Panc1 (cell line): ENCODE data around the gene SCAF1. TPM values are rescaled to one million over a fixed set of nuclear protein-coding genes. Genes with fewer than 3 reads are reported as not detected.

Source experiments
- ATAC-seq: fragments of 200-7000 bp; cut with Tn5 transposase; 2 replicates; pipeline ENCODE4 v1.9.1; 2020; ENCODE audit warnings: mild to moderate bottlenecking, moderate library complexity
- BruUV-seq: library from RNA; stranded (reverse); fragments of 400-500 nt; replicated peaks from 2 replicates; lab custom pipeline; 2021; lab: Mats Ljungman, UMichigan
- CTCF ChIA-PET: fragments of 300-600 bp; sonication (Branson Sonifier 250); formaldehyde crosslinking; loops from one replicate; lab custom pipeline; 2022; ENCODE audit warnings: antibody characterized with exemption; lab: Charles Lee
- POLR2A ChIA-PET: fragments of 300-600 bp; sonication (Branson Sonifier 250); formaldehyde crosslinking; loops from one replicate; lab custom pipeline; 2022; ENCODE audit warnings: antibody characterized with exemption; lab: Charles Lee
- DNase-seq: peaks from one replicate; pipeline ENCODE4 v3.0.0-alpha.2; 2010; ENCODE audit warnings: low read depth, low spot score
- H3K27ac ChIP-seq: 2 replicates; pipeline ENCODE4 v1.5.1; 2011; ENCODE audit warnings: mild to moderate bottlenecking, low read length, inconsistent platforms
- H3K27me3 ChIP-seq: fragments of 200-500 bp; sonication (Bioruptor generic); 2 replicates; pipeline ENCODE4 v1.6.0; 2014; ENCODE audit warnings: low read length, inconsistent platforms; ENCODE audit not compliant: control insufficient read depth, insufficient read depth
- H3K36me3 ChIP-seq: fragments of 200-500 bp; sonication (Bioruptor generic); 2 replicates; pipeline ENCODE4 v1.5.1; 2014; ENCODE audit warnings: inconsistent platforms, mild to moderate bottlenecking, low read length, moderate library complexity; ENCODE audit not compliant: control insufficient read depth, insufficient read depth
- H3K4me1 ChIP-seq: 2 replicates; pipeline ENCODE4 v1.5.1; 2011; ENCODE audit warnings: inconsistent platforms, mild to moderate bottlenecking, low read length, moderate library complexity; ENCODE audit not compliant: control insufficient read depth, insufficient read depth
- H3K4me3 ChIP-seq, 2 experiments: 2 replicates each; pipeline ENCODE4 v1.5.1; 2011 to 2012; ENCODE audit warnings: low read depth in 2 of 2, low read length in 2 of 2, mild to moderate bottlenecking in 2 of 2, inconsistent platforms in 1 of 2, moderate library complexity in 1 of 2
- H3K9me3 ChIP-seq: fragments of 200-500 bp; sonication (Bioruptor generic); 2 replicates; pipeline ENCODE4 v1.5.1; 2014; ENCODE audit warnings: low read depth, mild to moderate bottlenecking, inconsistent platforms, low read length, moderate library complexity; ENCODE audit not compliant: control insufficient read depth, insufficient read depth
- CTCF ChIP-seq: fragments of 450-650 bp; IDR thresholded peaks from 2 replicates; pipeline ENCODE4 v1.5.1; 2017; ENCODE audit warnings: mild to moderate bottlenecking
- POLR2AphosphoS5 ChIP-seq: IDR thresholded peaks from 2 replicates; pipeline ENCODE4 v1.6.1; 2012; ENCODE audit warnings: mild to moderate bottlenecking, low read depth, low read length, moderate library complexity
- SIN3A ChIP-seq: IDR thresholded peaks from 2 replicates; pipeline ENCODE4 v1.6.1; 2012; ENCODE audit warnings: low read depth, mild to moderate bottlenecking, low read length, moderate library complexity, borderline replicate concordance; ENCODE audit not compliant: insufficient read depth
- TCF7L2 ChIP-seq: IDR thresholded peaks from 2 replicates; pipeline ENCODE4 v1.6.1; 2011; ENCODE audit warnings: mild to moderate bottlenecking, low read depth, low read length, inconsistent platforms
- in situ Hi-C: cut with HindIII; loops from 2 replicates; pipeline ENCODE4 v1.10.0; 2016; ENCODE audit warnings: low sequenced_read_pairs, low pct_unique_long_range_greater_than_20kb
- intact Hi-C: fragments of 100-400 bp; cut with micrococcal nuclease; formaldehyde crosslinking; loops from one replicate; pipeline ENCODE4 v1.10.0; 2022; ENCODE audit not compliant: unreplicated experiment
- total RNA-seq: library from RNA; stranded (reverse); gene quantifications from one replicate; pipeline ENCODE4 v1.2.1, GENCODE V29; 2021; ENCODE audit not compliant: unreplicated experiment
- TF ChIP-seq, protein P1 (sequence below), 2 experiments: IDR thresholded peaks; 2 replicates each; pipeline ENCODE4 v1.6.1; 2011 to 2012; ENCODE audit warnings: low read depth in 2 of 2, control low read depth in 1 of 2, low read length in 1 of 2, mild to moderate bottlenecking in 1 of 2, moderate library complexity in 1 of 2; ENCODE audit not compliant: insufficient read depth in 1 of 2

Gene SCAF1
- total RNA-seq, 1 experiment from 2014 or later = 77.4 TPM

GRCh38 chr19:49678985-49679770 lies 37.2 kb downstream of the SCAF1 start:
- intact Hi-C loops (no loop called here), in situ Hi-C loops (no loop called here)
- ChIA-PET POLR2A (interaction anchor here (0.6 to 1.0 kb wide), 2 partner anchors 51 to 99 kb away, joined by 3 to 5 read pairs; no protein-coding TSS in a partner anchor), CTCF (no interaction called here)
- Histone ChIP-seq H3K4me1 (peaks cover 19% of the 10 kb centered on the region), H3K27ac (no peak overlapping the region), H3K27me3 (no peaks in the 10 kb centered on the region), H3K4me3 (peak overlapping the region; percentile 32 to 88), H3K36me3 (peaks cover 14% of the 10 kb centered on the region), H3K9me3 (no peaks in the 10 kb centered on the region)
- no peak for ATAC-seq
- no peak for DNase-seq
- no TSS peak for BruUV-seq
- no peak for TF ChIP-seq CTCF
- TF ChIP-seq, protein P1, sequence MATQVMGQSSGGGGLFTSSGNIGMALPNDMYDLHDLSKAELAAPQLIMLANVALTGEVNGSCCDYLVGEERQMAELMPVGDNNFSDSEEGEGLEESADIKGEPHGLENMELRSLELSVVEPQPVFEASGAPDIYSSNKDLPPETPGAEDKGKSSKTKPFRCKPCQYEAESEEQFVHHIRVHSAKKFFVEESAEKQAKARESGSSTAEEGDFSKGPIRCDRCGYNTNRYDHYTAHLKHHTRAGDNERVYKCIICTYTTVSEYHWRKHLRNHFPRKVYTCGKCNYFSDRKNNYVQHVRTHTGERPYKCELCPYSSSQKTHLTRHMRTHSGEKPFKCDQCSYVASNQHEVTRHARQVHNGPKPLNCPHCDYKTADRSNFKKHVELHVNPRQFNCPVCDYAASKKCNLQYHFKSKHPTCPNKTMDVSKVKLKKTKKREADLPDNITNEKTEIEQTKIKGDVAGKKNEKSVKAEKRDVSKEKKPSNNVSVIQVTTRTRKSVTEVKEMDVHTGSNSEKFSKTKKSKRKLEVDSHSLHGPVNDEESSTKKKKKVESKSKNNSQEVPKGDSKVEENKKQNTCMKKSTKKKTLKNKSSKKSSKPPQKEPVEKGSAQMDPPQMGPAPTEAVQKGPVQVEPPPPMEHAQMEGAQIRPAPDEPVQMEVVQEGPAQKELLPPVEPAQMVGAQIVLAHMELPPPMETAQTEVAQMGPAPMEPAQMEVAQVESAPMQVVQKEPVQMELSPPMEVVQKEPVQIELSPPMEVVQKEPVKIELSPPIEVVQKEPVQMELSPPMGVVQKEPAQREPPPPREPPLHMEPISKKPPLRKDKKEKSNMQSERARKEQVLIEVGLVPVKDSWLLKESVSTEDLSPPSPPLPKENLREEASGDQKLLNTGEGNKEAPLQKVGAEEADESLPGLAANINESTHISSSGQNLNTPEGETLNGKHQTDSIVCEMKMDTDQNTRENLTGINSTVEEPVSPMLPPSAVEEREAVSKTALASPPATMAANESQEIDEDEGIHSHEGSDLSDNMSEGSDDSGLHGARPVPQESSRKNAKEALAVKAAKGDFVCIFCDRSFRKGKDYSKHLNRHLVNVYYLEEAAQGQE (IDR thresholded peaks at IDR 0.05; ENCODE audit: insufficient read depth in 1 of 2, low read depth in 2 of 2, low read length in 1 of 2) = no peak

- Histone ChIP-seq H3K36me3 (peaks cover 14% of the 10 kb centered on the region), H3K4me1 (peaks cover 19% of the 10 kb centered on the region), H3K9me3 (no peaks in the 10 kb centered on the region), H3K4me3 (peak overlapping the region; percentile 10 to 88; a peak in 1 of 4 replicates), H3K27ac (peak overlapping the region; percentile 65; the same call in 1 of the 2 replicates), H3K27me3 (no peaks in the 10 kb centered on the region)
- in situ Hi-C loops (no loop called here), intact Hi-C loops (no loop called here)
- no TSS peak for BruUV-seq
- TF ChIP-seq, protein P1 (IDR thresholded peaks at IDR 0.05; ENCODE audit: insufficient read depth in 1 of 2, low read depth in 2 of 2, low read length in 1 of 2) = no peak
- no peak for TF ChIP-seq TCF7L2
- no peak for TF ChIP-seq SIN3A
- no peak for TF ChIP-seq CTCF
- no peak for TF ChIP-seq POLR2AphosphoS5
- CTCF ChIA-PET = no interaction called here
- no peak for DNase-seq
- POLR2A ChIA-PET = interaction anchor here (0.6 kb wide), 1 partner anchor 50 kb away, joined by 5 read pairs; no protein-coding TSS in a partner anchor
- ATAC-seq = no peak
Observed at GRCh38 chr19:49679771-49680413, 37.9 kb downstream of the SCAF1 start.
